ENCODE results near the gene P2RX4. TPM values are rescaled to one million over a fixed set of nuclear protein-coding genes. Genes with fewer than 3 reads are reported as not detected.
"Not testable (repeated sequence)": the region's sequence is repeated elsewhere in the genome, so short reads cannot be mapped to it uniquely, and the experiment has no call there.

The P2RX4 gene
- total RNA-seq, 1 donor from 2014 or later: 42.0 TPM

- intact Hi-C loops (cut with micrococcal nuclease): no loop called here
Measured at GRCh38 chr12:121187501-121187900, 22.4 kb upstream of the P2RX4 start.

DNA sequence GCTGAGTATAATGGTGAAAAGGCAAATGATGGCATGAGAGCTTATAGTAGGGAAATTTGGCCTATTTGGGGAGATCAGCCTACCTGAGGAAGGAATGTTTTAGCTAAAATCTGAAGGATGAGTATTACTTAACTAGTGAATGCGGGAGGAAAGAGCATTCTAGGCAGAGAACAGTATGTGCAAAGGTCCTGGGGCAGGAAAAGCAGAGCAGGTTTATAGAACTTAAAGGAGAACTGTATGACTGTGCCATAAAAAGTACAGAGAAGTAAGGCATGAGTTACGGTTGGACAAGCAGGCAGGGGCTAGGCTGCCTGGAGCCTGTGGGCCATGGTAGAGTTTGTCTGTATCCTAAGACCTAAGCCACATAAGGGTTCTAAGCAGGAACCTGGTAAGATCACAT lies 21.7 kb upstream of the P2RX4 start:
- intact Hi-C loops (cut with micrococcal nuclease): no loop called here

GRCh38 chr12:121189131-121189530 lies 20.8 kb upstream of the P2RX4 start:
- intact Hi-C loops (cut with micrococcal nuclease): no loop called here

GRCh38 chr12:121189619-121190155 lies 20.2 kb upstream of the P2RX4 start:
- intact Hi-C loops (cut with micrococcal nuclease): no loop called here

- intact Hi-C loops (cut with micrococcal nuclease): no loop called here
Measured at GRCh38 chr12:121190523-121191031, 19.4 kb upstream of the P2RX4 start.

GRCh38 chr12:121191151-121191550 lies 18.8 kb upstream of the P2RX4 start:
- intact Hi-C loops (cut with micrococcal nuclease): no loop called here

DNA sequence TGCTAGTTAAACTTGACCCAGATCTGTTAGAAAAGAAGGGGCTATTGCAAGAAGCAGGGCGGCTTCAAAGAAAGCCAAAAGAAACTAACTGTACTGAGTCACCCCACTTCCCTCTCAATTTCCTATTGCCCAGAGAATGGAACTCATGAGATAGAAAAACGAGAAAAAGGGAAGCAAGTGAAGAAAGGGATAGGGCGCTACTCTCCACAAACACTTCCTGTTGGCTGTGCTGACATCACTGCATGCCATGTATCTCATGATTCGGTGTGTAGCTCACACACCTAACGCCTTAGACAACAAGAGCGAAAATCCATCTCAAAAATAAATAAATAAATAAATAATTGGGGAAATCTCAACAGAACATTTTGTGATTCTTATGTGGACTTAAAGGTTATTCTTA lies 13.0 kb upstream of the P2RX4 start:
- intact Hi-C loops (cut with micrococcal nuclease): no loop called here

- intact Hi-C loops (cut with micrococcal nuclease): no loop called here
Measured at GRCh38 chr12:121198949-121199348, 11.0 kb upstream of the P2RX4 start.

DNA sequence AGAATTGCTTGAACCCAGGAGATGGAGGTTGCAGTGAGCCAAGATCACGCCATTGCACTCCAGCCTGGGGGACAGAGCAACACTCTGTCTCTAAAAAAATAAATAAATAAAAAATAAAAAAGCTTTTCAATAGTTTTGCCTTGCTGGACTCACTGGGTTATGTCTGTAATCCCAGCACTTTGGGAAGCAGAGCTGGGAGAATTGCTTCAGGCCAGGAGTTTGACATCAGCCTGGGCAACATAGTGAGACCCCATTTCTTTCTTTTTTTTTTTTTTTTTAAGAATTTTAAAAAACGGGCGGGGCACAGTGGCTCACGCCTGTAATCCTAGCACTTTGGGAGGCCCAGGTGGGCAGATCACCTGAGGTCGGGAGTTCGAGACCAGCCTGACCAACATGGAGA lies 8.8 kb upstream of the P2RX4 start:
- intact Hi-C loops (cut with micrococcal nuclease): not testable (repeated sequence)

DNA sequence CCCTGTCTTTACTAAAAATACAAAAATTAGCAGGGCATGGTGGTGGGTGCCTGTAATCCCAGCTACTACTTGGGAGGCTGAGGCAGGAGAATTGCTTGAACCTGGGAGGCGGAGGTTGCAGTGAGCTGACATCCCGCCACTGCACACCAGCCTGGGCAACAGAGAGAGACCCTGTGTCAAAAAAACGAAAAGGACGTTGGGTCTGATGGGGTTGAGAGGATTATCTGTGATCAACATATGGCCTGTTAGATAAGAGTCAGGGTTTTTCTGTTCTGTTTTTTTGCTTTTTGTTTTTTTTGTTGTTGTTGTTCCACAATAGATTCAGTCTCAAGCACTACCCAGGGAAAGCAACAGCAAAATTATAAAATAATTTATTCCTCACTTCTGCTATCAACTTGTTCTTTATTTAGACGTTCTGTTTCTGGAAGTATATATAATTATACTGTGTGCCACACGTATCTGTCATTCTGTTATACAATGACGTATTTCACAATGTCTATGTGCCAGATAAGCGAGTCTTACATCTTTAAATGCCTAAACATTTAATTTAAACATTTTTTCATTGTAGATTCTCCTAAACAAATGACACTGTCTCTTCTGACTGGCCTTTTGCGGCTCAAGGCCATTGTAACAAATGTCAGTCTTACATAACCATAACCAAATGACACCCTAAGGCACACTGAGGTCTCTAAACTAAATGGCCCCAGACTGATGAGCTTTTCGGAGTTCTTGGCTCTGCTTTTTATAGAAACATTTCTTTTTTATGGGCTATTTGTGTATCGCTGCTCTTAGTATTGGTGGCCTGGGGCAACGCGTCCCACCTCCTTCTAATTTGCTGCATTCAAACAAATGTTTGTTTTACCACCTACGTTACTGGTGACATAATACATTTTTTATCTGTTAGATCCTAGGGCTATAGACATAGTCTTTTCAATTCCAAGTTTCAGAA lies 7.2 kb upstream of the P2RX4 start:
- intact Hi-C loops (cut with micrococcal nuclease): no loop called here

GRCh38 chr12:121203482-121203881 lies 6.4 kb upstream of the P2RX4 start:
- intact Hi-C loops (cut with micrococcal nuclease): no loop called here

GRCh38 chr12:121205491-121205890 lies 4.4 kb upstream of the P2RX4 start:
- intact Hi-C loops (cut with micrococcal nuclease): no loop called here

GRCh38 chr12:121208571-121208970 lies 1.4 kb upstream of the P2RX4 start:
- intact Hi-C loops (cut with micrococcal nuclease): not testable (repeated sequence)

- intact Hi-C loops (cut with micrococcal nuclease): loop anchor here (1.0 kb wide), 1 partner anchor 193 kb away; the partner anchor contains the start of gene C12orf43
Measured at GRCh38 chr12:121209221-121209620, 708 bp upstream of the P2RX4 start.

DNA sequence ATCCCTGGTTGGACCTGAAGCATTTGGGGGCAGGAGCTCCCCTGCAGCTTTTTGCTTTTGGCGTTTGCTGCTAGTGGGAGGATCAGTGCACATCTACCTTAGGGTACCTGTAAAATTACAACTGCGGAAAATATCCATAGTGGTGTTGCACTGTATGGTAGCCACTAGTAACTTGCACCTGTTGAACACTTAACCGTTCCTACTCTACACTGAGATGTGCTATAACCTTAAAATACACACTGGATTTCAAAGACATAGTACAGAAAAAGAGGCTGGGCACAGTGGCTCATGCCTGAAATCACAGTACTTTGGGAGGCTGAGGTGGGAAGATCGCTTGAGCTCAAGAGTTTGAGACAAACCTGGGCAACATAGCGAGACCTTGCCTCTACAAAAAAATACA lies 2.9 kb downstream of the P2RX4 start:
- intact Hi-C loops (cut with micrococcal nuclease): loop anchor here (5.0 kb wide), 2 partner anchors 84 to 1864 kb away; partner anchors contain the start of gene CAMKK2

DNA sequence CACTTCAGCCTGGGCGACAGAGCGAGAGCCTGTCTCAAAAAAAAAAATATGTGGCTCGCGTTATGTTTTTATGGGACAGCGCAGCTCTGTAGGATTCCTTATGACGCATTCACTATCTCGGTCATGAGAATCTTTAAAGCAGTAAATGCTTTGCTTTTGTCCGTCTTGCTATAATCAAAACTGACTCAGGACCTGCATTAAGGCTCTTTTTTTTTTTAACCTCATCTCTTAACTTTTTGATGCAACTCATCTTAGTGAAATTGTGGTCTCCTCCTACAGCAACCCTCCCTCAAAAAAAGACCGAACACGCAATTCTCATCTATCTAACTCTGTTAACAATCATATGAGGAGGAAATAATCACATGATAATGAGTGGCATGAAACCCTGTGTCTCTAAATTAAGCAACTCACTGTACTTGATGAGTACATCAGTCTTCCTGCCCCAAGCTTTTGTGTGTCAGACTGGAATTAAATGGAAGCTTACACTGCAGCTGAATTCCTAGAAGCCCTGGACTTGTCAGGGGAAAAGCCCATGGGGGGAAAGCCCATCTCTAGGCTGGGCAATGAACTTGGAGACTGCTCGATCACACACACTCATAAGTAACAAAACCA lies 4.3 kb downstream of the P2RX4 start:
- intact Hi-C loops (cut with micrococcal nuclease): loop anchor here (5.0 kb wide), 2 partner anchors 83 to 1863 kb away; partner anchors contain the start of gene CAMKK2

DNA sequence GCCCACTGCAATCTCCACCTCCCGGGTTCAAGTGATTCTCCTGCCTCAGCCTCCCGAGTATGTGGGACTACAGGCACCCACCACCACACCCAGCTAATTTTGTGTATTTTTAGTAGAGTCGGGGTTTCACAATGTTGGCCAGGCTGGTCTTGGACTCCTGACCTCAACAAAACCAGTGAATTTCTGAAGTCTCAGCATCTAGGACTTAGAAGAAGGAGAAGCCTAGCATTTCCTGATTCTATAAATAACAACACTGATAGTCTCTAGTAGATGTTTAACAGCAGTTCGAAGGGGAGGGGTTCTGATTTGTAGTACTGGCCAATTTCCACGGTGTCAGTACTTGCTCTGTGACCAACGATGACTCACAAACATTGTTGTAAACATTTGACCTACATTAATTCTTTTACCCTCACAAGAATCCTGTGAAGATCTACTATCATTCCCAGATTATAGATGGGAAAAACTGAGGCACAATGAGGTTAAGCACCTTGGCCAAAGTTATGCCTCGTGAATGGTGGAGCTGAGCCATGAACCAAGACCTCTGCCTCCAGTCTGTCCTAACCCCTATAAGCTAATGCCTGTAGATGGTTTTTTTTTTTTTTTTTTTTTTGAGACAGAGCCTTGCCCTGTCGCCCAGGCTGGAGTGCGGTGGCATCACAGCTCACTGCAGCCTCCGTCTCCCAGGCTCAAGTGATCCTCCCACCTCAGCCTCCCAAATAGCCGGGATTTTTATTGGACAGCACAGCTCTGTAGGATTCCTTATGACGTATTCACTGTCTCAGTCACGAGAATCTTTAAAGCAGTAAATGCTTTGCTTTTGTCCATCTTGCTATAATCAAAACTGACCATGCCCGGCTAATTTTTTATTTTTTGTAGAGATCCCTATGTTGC lies 5.2 kb downstream of the P2RX4 start:
- intact Hi-C loops (cut with micrococcal nuclease): loop anchor here (1.0 to 5.0 kb wide), 3 partner anchors 8 to 1862 kb away; partner anchors contain the start of gene CAMKK2

DNA sequence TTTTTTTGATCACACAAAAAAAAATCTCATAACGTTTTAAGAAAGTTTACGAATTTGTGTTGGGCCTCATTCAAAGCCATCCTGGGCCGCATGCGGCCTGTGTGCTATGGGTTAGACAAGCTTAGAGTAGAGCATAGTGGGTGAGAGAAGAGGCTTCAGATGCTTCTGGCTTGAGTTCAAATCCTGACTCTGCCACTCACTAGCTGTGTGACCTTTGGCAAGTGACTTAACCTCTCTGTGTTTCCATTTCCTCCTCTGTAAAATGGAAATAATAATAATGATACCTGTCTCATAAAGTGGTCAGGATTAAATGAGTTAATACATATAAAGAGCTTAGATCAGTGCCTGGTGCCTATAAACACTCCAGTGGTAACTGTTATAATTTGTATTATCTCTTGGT lies 6.2 kb downstream of the P2RX4 start:
- intact Hi-C loops (cut with micrococcal nuclease): no loop called here

- intact Hi-C loops (cut with micrococcal nuclease): no loop called here
Measured at GRCh38 chr12:121217063-121217462, 7.1 kb downstream of the P2RX4 start.

DNA sequence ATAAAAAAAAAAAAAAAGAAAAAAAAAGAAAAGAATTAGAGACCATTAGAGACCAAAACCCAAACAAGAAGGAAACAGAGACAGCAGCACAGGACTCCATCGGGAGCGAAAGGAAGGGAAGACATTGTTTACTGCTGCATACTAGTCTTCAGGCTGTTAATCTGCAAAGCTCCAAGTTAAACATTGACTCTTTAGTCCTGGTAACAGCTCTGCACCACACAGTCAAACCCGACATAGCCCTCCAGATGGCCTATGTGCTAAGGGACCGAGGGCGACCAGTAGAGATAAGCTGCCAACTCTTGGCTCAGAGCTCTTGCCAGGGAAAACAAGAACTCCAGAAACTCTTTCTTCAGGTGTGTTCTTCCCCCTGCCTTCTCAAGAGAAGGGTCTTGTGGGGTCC lies 7.8 kb downstream of the P2RX4 start:
- intact Hi-C loops (cut with micrococcal nuclease): no loop called here
